COLO668 (cell line): ENCODE data around the gene TLR9.
"Not testable (repeated sequence)": the region's sequence is repeated elsewhere in the genome, so short reads cannot be mapped to it uniquely, and the experiment has no call there.

Source experiments
- DNase-seq: peaks from one replicate; lab custom pipeline; 2025; ENCODE audit not compliant: unreplicated experiment; lab: John Stamatoyannopoulos, UW

Gene TLR9

DNA sequence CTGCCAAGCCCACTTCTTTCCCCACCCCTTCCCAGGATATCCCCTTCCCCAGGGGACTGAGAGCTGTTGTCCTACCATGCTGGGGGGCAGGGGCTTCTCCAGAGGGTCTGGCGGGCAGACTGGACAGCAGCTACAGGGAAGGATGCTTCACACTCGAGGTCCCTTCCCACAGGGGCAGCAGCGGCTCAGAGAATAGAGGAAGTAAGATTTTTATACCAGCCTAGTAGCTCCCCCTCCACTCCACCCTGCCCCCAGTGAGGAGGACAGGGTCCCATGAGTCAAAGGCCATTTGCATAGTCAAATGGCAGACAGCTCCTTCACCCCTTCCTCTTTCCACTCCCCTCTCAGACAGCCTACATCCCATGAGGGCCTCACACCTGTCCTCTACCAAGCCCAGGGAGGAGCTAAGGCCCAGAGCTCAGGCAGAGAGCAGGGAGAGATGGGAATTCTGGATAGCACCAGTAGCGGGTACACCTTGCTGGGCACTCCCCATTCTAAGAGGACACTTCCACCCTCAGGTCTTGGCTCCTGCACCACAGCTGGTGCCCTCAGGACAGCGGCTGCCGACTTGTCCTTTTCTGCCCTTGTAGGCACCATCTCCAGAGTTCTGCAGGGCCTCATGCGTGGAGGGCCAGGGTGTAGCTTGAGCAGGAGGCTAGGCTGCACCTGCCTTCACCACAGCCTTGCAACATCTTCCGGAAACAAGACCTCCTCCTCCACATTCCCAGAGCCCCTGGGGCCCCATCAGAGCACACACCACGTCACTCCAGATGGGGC lies at the start of gene TLR9:
TSS of gene TLR9 (minus strand) at position 194 of the 777 bp plus-strand sequence. CDS start at position 78, 116 bp downstream.
- DNase-seq = peak; percentile 44

GRCh38 chr3:52274781-52275180 lies 49.3 kb upstream of the TLR9 start:
- not testable (repeated sequence) for DNase-seq

DNA sequence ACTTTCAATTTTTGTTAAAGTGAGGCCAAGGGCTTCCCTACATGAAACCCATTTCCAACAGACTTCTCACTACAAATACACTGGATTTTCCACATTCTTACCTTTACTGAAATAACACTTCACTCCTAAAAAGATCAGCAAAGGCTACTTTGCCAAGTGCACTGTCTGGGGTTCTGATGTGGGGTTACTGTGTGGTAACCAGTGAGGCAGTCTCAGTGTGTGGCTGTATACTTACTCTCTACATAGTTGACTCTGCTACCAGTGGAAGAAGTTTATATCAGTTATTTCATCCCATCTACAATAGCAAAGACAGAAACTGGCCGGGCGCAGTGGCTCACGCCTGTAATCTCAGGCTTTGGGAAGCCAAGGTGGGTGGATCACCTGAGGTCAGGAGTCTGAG lies 47.4 kb upstream of the TLR9 start:
- no peak for DNase-seq

DNA sequence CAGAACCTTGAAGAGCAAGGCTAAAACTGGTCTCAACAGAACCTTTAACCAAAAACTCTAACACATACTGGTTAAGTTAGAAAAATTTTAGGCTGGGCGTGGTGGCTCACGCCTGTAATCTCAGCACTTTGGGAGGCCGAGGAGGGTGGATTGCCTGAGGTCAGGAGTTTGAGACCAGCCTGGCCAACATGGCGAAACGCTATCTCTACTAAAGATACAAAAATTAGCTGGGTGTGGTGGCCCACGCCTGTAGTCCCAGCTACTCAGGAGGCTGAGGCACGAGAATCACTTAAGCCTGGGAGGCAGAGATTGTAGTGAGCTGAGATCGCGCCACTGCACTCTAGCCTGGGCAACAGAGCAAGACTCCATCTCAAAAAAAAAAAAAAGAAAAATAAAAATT lies 46.7 kb upstream of the TLR9 start:
- not testable (repeated sequence) for DNase-seq

DNA sequence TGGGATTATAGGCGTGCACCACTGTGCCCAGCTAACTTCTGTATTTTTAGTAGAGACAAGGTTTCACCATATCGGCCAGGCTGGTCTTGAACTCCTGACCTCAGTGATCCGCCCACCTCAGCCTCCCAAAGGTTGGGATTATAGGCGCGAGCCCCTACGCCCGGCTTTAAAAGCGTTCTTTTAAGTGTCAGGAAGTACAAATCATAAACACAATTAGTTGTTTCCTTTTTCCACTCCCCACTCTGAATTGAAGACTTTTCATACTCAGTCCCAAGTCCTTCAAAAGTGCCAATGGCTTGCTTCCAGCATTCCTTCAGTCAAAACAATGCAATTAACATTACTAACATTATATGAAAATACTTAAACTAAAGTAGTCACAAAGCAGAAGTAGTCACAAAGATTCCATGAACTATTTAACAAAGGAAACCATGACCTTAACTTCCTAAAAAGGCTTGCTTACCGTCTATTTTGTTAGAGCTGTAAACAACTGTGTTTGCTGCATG lies 44.9 kb upstream of the TLR9 start:
- no peak for DNase-seq

- DNase-seq = no peak
Measured at GRCh38 chr3:52269776-52270175, 44.3 kb upstream of the TLR9 start.

DNA sequence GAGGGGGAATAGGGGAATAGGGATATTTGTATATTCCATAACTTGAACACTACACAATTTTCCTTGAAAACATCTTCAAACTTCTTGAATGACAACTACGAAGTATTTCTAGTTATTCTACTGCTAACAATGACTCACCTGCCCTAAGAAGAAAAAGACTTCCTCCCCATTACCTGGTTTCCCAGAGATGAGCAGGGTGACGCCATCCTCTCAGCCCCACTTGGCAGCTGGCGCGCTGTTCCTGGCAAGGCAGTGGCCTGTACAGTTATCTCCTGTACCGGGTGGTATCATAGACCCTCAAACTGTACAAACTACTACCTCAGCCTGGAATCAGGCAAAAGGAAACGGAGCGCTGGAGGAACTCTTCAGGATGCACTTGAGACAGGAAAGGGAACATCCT lies 42.6 kb upstream of the TLR9 start:
- no peak for DNase-seq

DNA sequence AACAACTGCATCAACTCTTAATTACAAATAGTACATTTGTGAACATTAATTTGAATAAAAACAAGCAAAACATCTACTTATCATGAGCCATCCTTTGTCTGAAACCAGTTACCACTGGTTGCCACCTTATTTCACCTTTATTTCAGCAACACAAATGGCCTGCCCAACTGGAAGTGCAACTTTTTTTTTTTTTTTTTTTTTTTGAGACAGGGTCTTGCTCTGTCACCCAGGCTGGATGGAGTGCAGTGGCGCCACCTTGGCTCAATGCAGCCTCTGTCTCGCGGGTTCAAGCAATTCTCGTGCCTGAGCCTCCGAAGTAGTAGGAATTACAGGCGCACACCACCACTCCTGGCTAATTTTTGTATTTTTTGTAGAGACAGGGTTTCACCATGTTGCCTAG lies 39.9 kb upstream of the TLR9 start:
- DNase-seq = no peak

DNA sequence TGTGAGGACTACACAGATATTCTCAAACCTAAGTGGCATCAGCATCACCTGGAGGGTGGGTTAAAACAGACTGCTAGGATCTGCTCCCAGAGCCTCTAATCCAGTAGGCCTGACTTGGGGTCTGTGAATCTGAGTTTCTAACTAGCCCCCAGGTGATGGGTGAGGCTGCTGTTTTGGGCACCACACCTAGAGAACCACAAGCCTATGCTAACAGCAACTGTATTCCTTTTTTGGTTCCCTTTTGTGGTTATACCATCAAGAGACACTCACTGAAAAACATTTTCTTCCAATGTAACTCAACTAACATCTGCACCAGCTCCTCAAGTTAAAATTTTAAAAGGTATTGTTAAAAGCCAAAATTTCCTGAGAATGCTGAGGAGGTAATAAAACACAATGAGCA lies 37.0 kb upstream of the TLR9 start:
- DNase-seq = no peak

DNA sequence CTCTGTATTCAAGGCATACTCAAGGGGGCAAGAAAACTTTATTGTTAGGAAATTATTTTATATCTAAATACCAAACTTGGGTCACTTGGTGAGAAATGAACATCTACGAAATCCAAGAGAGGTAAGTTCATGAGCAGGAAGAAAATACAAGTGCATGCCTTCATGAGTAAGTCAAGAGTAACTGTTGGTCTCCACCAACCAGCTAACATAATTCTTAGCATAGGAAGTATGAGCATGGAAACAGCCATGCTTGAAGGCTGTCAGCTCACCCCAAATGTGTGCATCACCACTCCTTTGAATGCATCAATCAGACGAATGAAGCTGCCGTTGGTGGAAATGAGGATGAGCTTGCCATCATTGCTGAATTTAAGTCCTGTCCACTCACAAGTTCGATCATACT lies 34.0 kb upstream of the TLR9 start:
- DNase-seq = no peak

- no peak for DNase-seq
Measured at GRCh38 chr3:52259035-52259434, 33.6 kb upstream of the TLR9 start.

- no peak for DNase-seq
Measured at GRCh38 chr3:52257911-52258310, 32.5 kb upstream of the TLR9 start.

- DNase-seq = no peak
Measured at GRCh38 chr3:52256622-52257021, 31.2 kb upstream of the TLR9 start.

GRCh38 chr3:52256159-52256558 lies 30.7 kb upstream of the TLR9 start:
- DNase-seq = no peak

GRCh38 chr3:52254608-52255007 lies 29.2 kb upstream of the TLR9 start:
- DNase-seq = no peak

DNA sequence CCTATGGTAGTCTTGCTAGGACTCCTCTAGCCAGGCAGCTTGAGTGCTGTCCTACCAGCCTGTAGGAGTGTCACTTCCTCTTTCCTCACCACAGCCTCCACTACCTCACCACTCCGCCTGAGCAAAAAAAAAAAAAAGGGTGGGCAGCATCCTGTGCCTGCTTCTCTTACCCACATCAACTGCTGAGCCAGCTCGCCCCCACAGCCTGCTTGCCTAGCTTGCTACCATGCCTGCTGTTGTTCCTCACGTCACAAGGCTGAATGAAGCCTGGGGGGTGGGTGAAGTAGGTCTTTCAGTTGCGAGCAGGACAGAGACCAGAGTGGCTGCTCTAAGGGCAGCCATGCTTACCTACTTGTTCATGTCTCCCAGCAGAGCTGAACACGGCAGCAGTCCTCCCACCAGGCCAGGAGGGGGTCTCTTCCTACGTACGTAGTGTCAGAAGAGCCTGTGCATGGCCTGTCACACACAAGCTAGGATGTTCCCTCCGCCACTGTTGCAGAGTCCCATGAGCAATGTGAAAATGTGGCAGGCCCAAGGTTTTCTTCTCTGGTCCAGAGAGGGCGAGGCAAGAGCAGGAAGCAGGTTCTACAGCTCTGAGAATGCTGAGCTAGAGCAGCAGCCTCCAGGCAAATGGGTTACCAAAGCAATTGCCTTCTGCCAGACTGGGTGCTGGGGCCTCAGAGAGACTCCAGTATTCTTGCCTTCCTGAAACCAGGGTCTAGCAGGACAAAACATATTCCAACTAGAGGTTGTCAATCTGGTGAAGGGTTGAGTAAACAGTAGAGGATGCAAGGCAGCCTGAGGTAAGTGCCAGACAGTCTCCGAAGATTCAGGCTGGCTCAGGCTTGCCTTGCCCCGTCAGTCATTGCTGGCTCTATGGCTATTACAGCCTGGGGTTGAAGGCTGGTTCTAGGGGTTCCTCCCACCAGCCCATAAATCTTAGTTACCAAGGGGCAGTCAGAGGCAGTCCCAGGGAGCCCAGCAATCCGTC lies 28.2 kb upstream of the TLR9 start:
- no peak for DNase-seq

- DNase-seq = no peak
Measured at GRCh38 chr3:52250122-52250521, 24.7 kb upstream of the TLR9 start.

- DNase-seq = no peak
Measured at GRCh38 chr3:52249683-52250082, 24.2 kb upstream of the TLR9 start.

DNA sequence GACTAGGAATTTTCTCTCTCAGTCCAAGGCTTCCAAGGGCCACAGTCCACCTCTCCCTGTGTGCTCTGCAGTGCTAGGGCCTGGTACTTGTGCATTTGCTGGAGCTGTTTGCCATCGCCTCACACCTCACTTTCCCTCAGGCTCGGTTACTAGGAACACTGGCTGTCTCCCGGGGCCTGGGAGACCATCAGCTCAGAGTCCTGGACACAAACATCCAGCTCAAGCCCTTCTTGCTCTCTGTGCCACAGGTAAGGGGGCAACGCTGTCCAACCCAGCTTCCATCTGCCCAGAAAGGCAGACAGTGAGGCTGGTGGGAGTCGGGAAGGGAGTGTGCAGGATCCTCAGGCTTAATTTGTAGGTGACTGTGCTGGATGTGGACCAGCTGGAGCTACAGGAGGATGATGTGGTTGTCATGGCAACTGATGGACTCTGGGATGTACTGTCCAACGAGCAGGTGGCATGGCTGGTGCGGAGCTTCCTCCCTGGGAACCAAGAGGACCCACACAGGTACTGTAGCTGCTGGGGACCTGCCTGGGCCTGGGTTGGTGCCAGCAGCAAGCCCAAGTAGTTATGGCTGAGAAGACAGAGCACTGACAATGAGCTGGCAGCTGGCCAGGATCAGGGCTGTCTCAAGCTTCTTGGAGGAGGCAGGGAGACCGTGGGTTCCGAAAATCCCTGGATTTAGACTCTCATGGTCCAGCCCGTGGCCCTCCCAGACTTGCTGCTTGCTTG lies 23.5 kb upstream of the TLR9 start:
- DNase-seq = no peak

- no peak for DNase-seq
Measured at GRCh38 chr3:52248165-52248541, 22.7 kb upstream of the TLR9 start.
